BE2C (cell line): Measurements from ENCODE around the gene DEPDC5.

ENCODE experiments used
- DNase-seq: peaks from one replicate; pipeline ENCODE4 v3.0.0-alpha.2; 2020
- H3K27me3 ChIP-seq: fragments of 250-450 bp; sonication (Bioruptor Pico); 2 replicates; pipeline ENCODE4 v1.5.1; 2020; ENCODE audit warnings: mild to moderate bottlenecking
- H3K36me3 ChIP-seq: fragments of 250-450 bp; sonication (Bioruptor Pico); 2 replicates; pipeline ENCODE4 v1.5.1; 2020; ENCODE audit warnings: mild to moderate bottlenecking
- H3K4me1 ChIP-seq: fragments of 250-450 bp; sonication (Bioruptor Pico); 2 replicates; pipeline ENCODE4 v1.5.1; 2020
- H3K4me3 ChIP-seq: 2 replicates; pipeline ENCODE4 v1.5.1; 2011; ENCODE audit warnings: low read depth, low read length
- H3K9me3 ChIP-seq: fragments of 250-450 bp; sonication (Bioruptor Pico); 2 replicates; pipeline ENCODE4 v1.5.1; 2020
- TF ChIP-seq, protein P1 (sequence below): IDR thresholded peaks from 2 replicates; pipeline ENCODE4 v1.5.1; 2012; ENCODE audit warnings: mild to moderate bottlenecking, low read depth, low read length

DEPDC5 gene

DNA sequence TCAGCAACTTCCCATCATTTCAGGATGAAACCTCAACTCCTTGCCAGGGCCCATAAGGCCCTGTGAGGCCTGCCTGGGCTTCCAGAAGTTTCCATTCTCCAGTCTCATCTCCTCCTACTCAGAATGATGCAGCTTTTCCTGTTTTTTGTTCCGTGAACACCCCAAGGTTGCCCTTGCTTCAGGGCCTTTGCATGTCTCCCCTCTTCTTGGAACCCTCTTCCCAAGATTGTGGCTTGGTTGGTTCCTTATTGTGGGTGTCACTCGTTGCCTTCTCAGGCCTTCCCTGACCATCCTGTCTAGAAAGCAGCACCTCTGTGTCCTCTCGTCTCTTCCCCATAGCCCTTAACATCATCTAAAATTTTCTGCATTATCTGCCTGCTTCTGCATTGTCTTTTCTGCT, 167.3 kb downstream of the DEPDC5 start:
- Histone ChIP-seq H3K4me1 (0 out of 2 replicates have a peak, but pooled peaks cover 5% of the 10 kb centered on the region), H3K27me3 (no peaks in the 10 kb centered on the region), H3K36me3 (no peaks in the 10 kb centered on the region), H3K4me3 (no peak overlapping the region), H3K9me3 (no peaks in the 10 kb centered on the region)
- TF ChIP-seq, protein P1, sequence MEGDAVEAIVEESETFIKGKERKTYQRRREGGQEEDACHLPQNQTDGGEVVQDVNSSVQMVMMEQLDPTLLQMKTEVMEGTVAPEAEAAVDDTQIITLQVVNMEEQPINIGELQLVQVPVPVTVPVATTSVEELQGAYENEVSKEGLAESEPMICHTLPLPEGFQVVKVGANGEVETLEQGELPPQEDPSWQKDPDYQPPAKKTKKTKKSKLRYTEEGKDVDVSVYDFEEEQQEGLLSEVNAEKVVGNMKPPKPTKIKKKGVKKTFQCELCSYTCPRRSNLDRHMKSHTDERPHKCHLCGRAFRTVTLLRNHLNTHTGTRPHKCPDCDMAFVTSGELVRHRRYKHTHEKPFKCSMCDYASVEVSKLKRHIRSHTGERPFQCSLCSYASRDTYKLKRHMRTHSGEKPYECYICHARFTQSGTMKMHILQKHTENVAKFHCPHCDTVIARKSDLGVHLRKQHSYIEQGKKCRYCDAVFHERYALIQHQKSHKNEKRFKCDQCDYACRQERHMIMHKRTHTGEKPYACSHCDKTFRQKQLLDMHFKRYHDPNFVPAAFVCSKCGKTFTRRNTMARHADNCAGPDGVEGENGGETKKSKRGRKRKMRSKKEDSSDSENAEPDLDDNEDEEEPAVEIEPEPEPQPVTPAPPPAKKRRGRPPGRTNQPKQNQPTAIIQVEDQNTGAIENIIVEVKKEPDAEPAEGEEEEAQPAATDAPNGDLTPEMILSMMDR: no peak
- no peak for DNase-seq

DNA sequence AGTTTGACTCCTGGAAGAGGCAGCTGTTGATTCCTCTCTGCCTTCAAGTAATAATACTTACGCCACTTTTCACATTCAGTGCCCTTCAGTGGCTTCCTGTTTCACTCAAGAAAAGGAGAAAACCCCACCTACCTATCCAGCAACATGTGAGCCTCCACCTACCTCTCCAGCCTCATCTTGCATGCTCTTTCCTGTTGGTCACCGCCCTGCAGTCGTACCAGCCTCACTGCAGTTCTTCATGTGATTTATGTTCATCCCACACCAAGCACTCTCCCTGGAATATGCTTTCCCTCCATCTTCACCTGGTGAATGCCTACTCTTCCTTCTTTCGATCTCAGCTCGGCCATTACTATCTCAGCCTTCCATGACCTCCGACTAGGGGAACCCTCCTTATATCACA, 168.7 kb downstream of the DEPDC5 start:
- H3K4me3 ChIP-seq: no peak overlapping the region

DNA sequence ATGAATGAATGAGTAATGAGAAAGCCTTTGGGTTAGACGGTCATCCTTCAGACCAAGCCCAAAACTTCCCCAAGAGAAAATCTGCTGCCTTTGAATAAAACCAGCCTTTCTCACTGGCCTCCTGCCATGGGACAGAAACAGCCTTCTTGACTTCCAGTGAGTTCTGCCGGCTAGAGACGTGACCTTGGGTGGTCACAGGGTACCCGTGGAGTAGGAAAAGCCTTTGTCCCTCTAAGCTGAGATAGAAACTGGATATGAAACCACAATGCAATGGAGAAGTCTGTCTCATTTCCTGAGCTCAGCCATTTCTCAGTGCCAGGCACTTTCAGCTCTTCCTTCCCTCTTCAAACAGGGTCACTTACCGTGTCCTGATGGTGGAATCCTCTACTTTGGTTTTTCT, 169.3 kb downstream of the DEPDC5 start:
- no peak overlapping the region for H3K4me3 ChIP-seq
- no peaks in the 10 kb centered on the region for H3K27me3 ChIP-seq
- H3K4me1 ChIP-seq: peaks cover 15% of the 10 kb centered on the region
- DNase-seq: no peak
- no peaks in the 10 kb centered on the region for H3K9me3 ChIP-seq
- H3K36me3 ChIP-seq: no peaks in the 10 kb centered on the region
- TF ChIP-seq, protein P1: no peak

More for the DNA sequence above, 168.7 kb downstream of the DEPDC5 start:
- DNase-seq: no peak
- Histone ChIP-seq H3K4me1 (peaks cover 15% of the 10 kb centered on the region), H3K36me3 (no peaks in the 10 kb centered on the region), H3K9me3 (no peaks in the 10 kb centered on the region), H3K27me3 (no peaks in the 10 kb centered on the region)
- TF ChIP-seq, protein P1: no peak

DNA sequence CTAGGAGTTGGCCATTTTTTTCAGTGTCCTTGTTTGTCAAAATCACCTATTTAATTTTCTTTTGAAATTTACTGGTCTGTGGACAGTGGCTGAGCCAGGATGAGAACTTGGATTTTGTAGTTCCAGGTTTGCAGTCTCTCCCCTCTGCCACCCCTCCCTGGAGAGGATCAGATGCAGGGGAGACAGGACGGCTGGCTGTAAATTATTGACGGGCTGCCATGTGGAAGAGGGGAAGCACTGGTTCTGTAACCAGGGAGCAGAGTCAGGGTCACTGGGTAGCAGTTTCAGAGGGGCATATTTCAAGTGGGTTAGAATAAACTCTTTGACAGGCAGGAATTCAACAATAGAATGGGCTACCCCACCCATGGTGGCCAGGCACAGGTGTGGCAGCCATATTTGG, 169.9 kb downstream of the DEPDC5 start:
- TF ChIP-seq, protein P1: no peak
- DNase-seq: no peak
- H3K27me3 ChIP-seq: no peaks in the 10 kb centered on the region

DNA sequence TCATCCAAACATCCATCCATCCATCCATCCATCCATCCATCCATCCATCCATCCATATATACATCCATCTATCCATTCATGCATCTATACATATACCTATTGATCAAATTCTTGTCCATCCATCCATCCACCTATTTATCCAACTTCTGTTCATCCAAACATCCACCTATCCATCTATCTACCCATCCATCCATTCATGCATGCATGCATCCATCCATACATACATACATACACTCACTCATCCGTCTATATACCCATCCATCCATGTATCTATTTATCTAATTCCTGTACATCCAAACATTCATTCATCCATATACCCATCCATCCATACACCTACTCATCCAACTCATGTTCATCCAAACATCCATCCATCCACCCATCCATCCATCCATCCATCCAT, 171.2 kb downstream of the DEPDC5 start:
- Histone ChIP-seq H3K9me3 (no peaks in the 10 kb centered on the region), H3K36me3 (no peaks in the 10 kb centered on the region), H3K4me3 (no peak overlapping the region), H3K27me3 (no peaks in the 10 kb centered on the region), H3K4me1 (peaks cover 28% of the 10 kb centered on the region)
- TF ChIP-seq, protein P1: no peak
- no peak for DNase-seq

More for the DNA sequence above, 169.9 kb downstream of the DEPDC5 start:
- H3K4me1 ChIP-seq: peaks cover 16% of the 10 kb centered on the region
- H3K36me3 ChIP-seq: no peaks in the 10 kb centered on the region
- no peak overlapping the region for H3K4me3 ChIP-seq
- H3K9me3 ChIP-seq: no peaks in the 10 kb centered on the region

DNA sequence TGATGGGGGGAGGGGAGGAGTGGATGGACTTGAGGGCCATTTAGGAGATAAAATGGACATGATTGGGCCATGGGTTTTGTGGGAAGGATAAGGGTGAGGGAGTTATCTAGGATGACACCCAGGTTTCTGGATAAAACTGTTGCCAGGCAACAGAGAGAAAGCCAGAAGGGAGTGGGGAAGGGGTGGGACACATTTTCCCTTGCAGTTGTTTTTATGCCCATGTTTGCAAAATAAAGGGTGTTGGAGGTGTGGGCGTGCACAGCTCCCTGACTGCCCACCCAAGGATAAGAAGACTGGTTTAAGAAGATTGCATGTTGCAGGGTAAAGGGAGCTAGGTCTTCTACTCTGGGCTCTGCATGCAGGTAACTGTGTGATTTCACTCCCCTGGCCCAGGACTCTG, 172.2 kb downstream of the DEPDC5 start:
- no peaks in the 10 kb centered on the region for H3K9me3 ChIP-seq
- H3K27me3 ChIP-seq: no peaks in the 10 kb centered on the region
- TF ChIP-seq, protein P1: no peak
- no peak overlapping the region for H3K4me3 ChIP-seq
- no peak for DNase-seq
- peaks cover 28% of the 10 kb centered on the region for H3K4me1 ChIP-seq
- no peaks in the 10 kb centered on the region for H3K36me3 ChIP-seq
